ENCODE measurements around the gene VSIG10. TPM values are rescaled to one million over a fixed set of nuclear protein-coding genes. Genes with fewer than 3 reads are reported as not detected.

VSIG10 gene
- total RNA-seq, 1 experiment from 2014 or later: 97.4 TPM

GRCh38 chr12:118063576-118064391 is 40.0 kb downstream of the VSIG10 start:
- Histone ChIP-seq H2BK12ac (ENCODE audit: insufficient read length, low read depth, low read length) (no peak overlapping the region), H3K23ac (ENCODE audit: insufficient read length, low read depth, low read length) (no peak overlapping the region), H3K4me1 (ENCODE audit: insufficient read depth, low read length) (peaks cover 3% of the 10 kb centered on the region; the same call in 1 of the 2 replicates), H2BK20ac (ENCODE audit: low read depth, low read length, poor library complexity, severe bottlenecking) (no peak overlapping the region), H2BK120ac (ENCODE audit: low read depth, low read length, poor library complexity, severe bottlenecking) (no peak overlapping the region), H3K9me3 (ENCODE audit: control insufficient read depth, low read depth, low read length) (no peaks in the 10 kb centered on the region), H3K14ac (ENCODE audit: insufficient read depth, low read length) (no peak overlapping the region), H3K79me2 (ENCODE audit: insufficient read depth, low read length) (peaks cover 2% of the 10 kb centered on the region; the same call in 1 of the 2 replicates), H3K79me1 (ENCODE audit: insufficient read depth, low read depth, low read length, poor library complexity, severe bottlenecking) (no peaks in the 10 kb centered on the region), H4K91ac (ENCODE audit: insufficient read length, low read depth, low read length) (no peak overlapping the region), H3K4me2 (ENCODE audit: insufficient read depth, insufficient read length, low read length) (no peak overlapping the region), H2BK15ac (ENCODE audit: low read depth, low read length) (no peak overlapping the region), H4K8ac (replicated peaks; ENCODE audit: insufficient read length, low read depth, low read length) (no peak overlapping the region), H2BK5ac (ENCODE audit: insufficient read length, low read length) (no peak overlapping the region), H3K27ac (ENCODE audit: insufficient read length, low read depth, low read length) (no peak overlapping the region), H2AK5ac (ENCODE audit: insufficient read length, low read length) (no peak overlapping the region), H3T11ph (ENCODE audit: low read length) (no peak overlapping the region), H3K18ac (ENCODE audit: insufficient read length, low read depth, low read length) (no peak overlapping the region), H4K5ac (ENCODE audit: insufficient read length, low read depth, low read length) (no peak overlapping the region), H4K20me1 (ENCODE audit: control insufficient read depth, insufficient read depth, insufficient read length) (no peaks in the 10 kb centered on the region), H3K27me3 (ENCODE audit: insufficient read depth, low read length) (no peaks in the 10 kb centered on the region), H2AFZ (ENCODE audit: low read length) (no peak overlapping the region), H3K56ac (ENCODE audit: insufficient read length, low read depth, low read length) (no peak overlapping the region), H3K23me2 (ENCODE audit: insufficient read length, low read depth, low read length, poor library complexity, severe bottlenecking) (peaks cover 24% of the 10 kb centered on the region), H3K4ac (ENCODE audit: low read depth, low read length) (no peak overlapping the region), H3K9ac (ENCODE audit: extremely low read depth, insufficient read length, low read length) (no peak overlapping the region)
- Mint-ChIP-seq H3K27me3 (ENCODE audit: low read depth) (no peaks in the 10 kb centered on the region; the same call in 1 of the 2 replicates), H3K9me3 (no peaks in the 10 kb centered on the region), H3K36me3 (ENCODE audit: insufficient read depth in 1 of 3, low read depth in 3 of 3) (peaks cover 16 to 35% (median 27%) of the 10 kb centered on the region in 3 experiments; a peak in 6 of 7 replicates), H3K4me3 (peak overlapping the region; percentile 80 to 90), H3K4me1 (peaks cover 39 to 41% of the 10 kb centered on the region in 2 experiments), H3K27ac (peak overlapping the region in 2 of 3 experiments; percentile 85; a peak in 4 of 7 replicates)
- TF ChIP-seq CTCF (conservative IDR thresholded peaks at IDR 0.05): no peak
- DNase-seq: no peak
- no CpG with 5 or more reads among the region's 4 CpGs for WGBS (ENCODE audit: extremely low coverage, insufficient read length, low lambda C conversion rate)

Measured in H9 (cell line).